NCI-H748 (cell line): ENCODE results near the gene DGCR2.
A peak's percentile ranks its signal among the peaks of the same experiment; 100 is the strongest.
"Not testable (repeated sequence)": the region's sequence is repeated elsewhere in the genome, so short reads cannot be mapped to it uniquely, and the experiment has no call there.

Experiments
- DNase-seq: peaks from one replicate; lab custom pipeline; 2025; ENCODE audit not compliant: unreplicated experiment; lab: John Stamatoyannopoulos, UW

The DGCR2 gene

DNA sequence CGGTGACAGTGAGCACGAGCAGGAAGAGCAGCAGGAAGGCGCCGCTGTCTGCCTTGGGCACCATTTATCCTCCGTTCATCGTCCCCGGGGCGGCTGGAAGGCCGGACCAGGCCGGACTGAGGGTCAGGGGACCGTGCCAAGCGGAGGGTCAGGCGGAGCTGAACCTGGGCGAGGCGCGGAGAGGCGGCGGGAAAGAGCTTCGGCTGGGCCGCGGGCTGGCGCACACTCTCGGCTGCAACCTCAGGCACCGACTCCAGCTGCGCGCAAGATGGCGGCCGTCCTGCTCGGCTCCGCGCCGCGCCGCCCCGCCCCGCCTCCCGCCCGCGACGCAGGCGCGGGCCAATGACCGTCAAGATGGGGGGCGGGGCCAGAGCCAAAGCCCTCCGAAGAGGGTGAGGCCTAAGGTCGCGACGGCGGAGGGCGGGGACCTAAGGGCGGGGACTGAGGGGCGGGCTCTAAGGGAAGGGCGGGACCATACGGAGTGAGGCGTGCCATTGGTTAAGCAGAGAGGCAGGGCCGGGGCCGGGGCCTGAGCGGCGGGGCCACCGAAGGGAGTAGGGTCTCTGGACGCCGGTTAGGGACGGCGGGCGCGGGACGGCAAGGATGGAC is at the start of gene DGCR2:
Gene DGCR2, minus strand, starts transcription at position 270 of the 609 bp plus-strand sequence. Its CDS starts 206 bp downstream, at position 64.
- peak; percentile 95 for DNase-seq

GRCh38 chr22:19169947-19170318 is 47.7 kb upstream of the DGCR2 start:
- DNase-seq: no peak

DNA sequence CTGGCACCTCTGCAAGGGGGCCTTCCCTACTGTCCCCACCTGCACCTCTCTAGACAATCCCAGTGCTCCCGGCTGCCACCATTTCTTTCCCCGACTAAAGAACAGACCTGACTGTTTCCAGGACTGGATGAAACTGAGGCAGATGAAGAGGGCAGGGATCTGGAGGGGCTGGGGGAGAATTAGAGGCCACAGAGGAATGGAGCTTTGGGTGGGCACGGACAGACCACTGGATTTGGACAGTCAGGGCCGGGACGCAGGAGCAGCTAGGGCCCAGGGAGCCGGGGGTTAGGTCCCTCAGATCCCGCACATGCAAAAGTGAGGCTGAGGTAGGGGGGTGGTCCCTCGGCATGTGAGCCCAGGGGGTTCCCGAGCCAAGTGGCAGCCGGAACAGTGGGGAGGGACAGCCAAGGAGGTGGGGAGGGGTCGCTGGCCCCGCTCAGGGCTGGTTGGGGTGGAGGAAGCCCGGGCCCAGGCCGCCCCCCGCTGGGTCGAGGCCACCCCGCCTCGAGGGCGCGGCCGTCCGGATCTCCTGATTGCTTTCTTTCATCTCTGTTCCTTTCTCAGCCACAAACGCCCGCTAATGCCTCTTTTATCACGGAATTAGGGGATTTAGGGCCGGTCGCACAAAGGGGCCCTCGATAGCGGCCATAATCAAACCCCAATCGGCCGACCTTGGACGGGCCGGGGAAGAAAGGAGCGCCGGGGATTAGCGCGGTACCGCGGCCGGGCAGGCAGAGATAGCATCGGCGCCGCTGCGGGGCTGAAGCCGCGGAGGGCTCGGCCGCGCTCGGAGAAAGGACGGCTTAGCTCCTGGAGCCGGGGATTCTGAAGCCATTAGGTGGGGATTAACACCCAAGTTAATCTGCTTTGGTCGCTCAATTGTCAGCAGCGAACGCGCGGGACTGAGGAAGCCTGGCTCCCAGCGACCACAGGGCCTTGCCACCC is 47.1 kb upstream of the DGCR2 start:
- peak; percentile 27 for DNase-seq

GRCh38 chr22:19168088-19168890 is 46.1 kb upstream of the DGCR2 start:
- peak; percentile 85 for DNase-seq

GRCh38 chr22:19167106-19167869 is 45.1 kb upstream of the DGCR2 start:
- no peak for DNase-seq

GRCh38 chr22:19166421-19166820 is 44.2 kb upstream of the DGCR2 start:
- no peak for DNase-seq

- no peak for DNase-seq
Measured at GRCh38 chr22:19164425-19164824, 42.2 kb upstream of the DGCR2 start.

DNA sequence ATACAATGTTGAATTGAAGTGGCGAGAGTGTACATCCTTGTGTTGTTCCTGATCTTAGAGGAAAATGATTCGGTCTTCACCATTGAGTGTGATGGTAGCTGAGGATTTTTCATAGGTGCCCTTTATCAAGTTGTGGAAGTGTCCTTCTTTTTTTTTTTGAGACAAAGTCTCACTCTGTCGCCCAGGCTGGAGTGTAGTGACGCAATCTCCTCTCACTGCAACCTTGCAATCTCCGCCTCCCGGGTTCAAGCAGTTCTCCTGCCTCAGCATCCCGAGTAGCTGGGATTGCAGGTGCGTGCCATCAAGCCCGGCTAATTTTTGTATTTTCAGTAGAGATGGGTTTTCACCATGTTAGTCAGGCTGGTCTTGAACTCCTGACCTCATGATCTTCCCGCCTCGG is 36.4 kb upstream of the DGCR2 start:
- not testable (repeated sequence) for DNase-seq

DNA sequence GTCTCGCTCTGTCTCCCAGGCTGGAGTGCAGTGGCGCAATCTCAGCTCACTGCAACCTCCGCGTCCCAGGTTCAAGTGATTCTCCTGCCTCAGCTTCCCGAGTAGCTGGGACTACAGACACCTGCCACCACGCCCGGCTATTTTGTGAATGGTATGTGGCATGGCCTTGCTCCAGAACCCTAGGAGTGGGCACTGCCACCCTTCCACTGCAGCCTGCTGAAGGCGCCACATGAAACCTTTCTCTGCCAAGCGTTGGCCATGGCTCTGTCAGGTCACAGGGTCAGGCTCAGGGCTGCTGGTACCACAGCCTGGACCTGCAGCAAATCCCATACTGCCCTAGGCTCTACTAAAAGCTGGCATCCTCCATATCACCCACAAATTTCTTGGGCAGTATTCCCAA is 33.9 kb upstream of the DGCR2 start:
- not testable (repeated sequence) for DNase-seq

DNA sequence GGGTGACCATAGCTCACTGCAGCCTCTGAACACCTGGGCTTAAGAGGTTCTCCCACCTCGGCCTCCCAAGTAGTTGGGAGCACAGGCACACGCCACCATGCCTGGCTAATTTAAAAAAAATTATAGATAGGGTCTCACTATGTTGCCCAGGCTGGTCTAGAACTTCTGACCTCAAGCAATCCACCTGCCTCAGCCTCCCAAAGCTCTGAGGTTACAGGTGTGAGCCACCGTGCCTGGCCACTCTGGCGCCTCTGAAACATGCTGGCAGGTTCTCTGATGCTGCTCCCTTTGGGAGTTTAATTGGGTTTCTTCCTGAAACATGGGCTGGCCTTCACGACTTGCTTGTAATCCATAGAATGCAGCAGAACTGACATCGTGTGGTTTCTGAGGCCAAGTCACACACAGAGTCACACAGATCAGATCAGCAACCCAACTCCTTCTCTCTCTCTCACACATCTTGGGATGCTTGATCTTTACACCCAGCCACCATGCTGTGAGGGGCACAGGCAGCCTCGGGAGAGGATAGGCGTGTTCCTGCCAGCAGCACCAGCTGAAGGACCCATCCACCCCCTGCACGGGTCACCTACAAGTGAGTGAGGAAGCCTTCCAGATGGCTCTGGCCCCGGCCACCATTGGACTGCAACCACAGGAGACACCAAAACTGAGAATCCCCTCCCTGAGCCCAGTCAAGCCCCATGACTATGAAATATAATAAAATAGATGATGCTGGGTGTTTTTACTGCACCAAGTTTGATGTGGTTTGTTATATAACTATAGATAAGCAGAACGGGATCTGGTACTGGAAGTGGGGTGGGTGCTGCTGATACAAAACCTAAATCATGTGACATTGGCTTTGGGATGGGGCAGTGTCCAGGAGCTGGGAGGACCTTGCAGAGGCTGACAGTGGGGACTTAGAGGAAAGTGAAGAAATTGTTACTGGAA is 31.0 kb upstream of the DGCR2 start:
- DNase-seq: no peak

DNA sequence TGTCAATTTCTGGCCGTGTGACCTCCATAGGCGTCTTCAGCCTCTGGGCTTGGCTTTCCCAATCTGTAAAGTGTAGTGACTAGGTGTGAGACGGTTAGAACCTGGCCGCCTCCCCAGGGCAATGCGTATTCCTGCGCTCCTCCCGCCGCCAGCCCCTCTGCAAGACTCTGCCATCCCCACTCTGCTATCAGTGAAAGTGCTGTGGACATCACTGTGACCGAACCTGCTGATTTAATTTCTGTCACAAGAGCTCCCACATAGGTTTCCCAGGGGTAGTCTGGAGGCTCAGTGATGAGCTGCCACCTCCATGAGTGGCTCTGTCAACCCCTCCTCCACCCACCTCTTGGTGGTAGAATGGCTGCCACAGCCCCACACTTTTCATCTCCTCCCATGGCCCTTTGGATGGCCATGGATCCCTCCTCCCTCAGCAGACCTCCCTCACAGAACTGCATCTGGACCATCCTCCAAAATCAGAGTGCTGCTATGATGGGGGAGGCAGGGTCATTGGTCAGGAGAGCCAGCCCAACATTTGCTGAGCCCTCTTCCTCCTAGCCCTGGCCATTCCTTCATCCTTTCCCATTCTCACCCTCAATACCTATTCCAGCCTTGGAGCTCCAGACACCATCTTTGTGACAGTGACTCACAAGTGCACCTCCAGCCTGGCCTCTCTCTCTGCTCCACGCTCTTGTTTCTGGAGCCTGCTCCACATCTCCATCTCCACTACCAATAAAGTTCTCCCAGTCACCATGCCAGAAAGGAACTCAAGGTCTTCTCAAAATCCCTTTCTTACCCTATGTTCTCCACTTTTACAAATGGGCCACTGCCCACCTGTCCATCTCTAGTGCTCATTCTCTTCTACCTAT is 29.3 kb upstream of the DGCR2 start:
- no peak for DNase-seq

GRCh38 chr22:19150482-19151328 is 28.5 kb upstream of the DGCR2 start:
- DNase-seq: no peak

DNA sequence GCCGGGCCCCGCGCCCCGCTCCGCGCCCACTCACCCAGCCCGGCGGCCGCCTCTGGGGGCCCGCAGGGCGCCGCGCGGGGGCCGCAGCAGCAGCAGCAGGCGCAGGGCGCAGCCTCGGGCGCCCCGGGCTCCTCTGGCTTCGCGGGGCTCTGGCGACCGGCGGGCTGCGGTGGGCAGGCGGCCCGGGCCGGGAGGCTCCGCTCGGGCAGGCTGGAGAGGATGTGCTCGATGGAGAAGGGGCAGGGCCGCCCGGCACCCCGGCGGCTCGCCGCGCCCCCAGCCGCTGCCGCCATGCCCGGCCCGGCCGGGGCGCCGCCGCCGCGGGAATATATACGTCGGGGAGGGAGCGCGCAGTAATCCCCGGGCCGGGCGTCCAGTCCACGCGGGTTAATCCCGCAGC is 27.8 kb upstream of the DGCR2 start, which contains the start of gene GSC2:
Gene GSC2, minus strand, starts transcription at position 302 of the 400 bp plus-strand sequence. Its CDS starts 9 bp downstream, at position 293.
- DNase-seq: peak; percentile 36

- DNase-seq: peak; percentile 80
Measured at GRCh38 chr22:19149047-19149883, 27.1 kb upstream of the DGCR2 start.

GRCh38 chr22:19148417-19149046 is 26.3 kb upstream of the DGCR2 start:
- DNase-seq: no peak

- no peak for DNase-seq
Measured at GRCh38 chr22:19147195-19147780, 25.1 kb upstream of the DGCR2 start.
